Liver (tissue), 3 donors: ENCODE data around the gene OFD1.

ENCODE experiments used
- CTCF ChIP-seq: fragments of 150-350 bp; IDR thresholded peaks from 2 replicates; pipeline ENCODE4 v1.5.1; 2017; ENCODE audit warnings: improper control_type of control experiment, low read depth, low read length; ENCODE audit not compliant: missing input control
- RAD21 ChIP-seq, 2 donors: IDR thresholded peaks; 2 replicates each; pipeline ENCODE4 v1.6.1; 2016; ENCODE audit warnings: antibody characterized with exemption in 2 of 2, mild to moderate bottlenecking in 2 of 2
- SP1 ChIP-seq: IDR thresholded peaks from 2 replicates; pipeline ENCODE4 v1.6.1; 2018; ENCODE audit warnings: antibody characterized with exemption, mild to moderate bottlenecking
- TAF1 ChIP-seq: conservative IDR thresholded peaks from 2 replicates; pipeline ENCODE4 v1.6.1; 2016; ENCODE audit warnings: antibody characterized with exemption, mild to moderate bottlenecking
- TF ChIP-seq, protein P1 (sequence below): IDR thresholded peaks from 2 replicates; pipeline ENCODE4 v1.6.1; 2016; ENCODE audit warnings: antibody characterized with exemption
- donor health status: healthy.
- donor health status: healthy.

DNA sequence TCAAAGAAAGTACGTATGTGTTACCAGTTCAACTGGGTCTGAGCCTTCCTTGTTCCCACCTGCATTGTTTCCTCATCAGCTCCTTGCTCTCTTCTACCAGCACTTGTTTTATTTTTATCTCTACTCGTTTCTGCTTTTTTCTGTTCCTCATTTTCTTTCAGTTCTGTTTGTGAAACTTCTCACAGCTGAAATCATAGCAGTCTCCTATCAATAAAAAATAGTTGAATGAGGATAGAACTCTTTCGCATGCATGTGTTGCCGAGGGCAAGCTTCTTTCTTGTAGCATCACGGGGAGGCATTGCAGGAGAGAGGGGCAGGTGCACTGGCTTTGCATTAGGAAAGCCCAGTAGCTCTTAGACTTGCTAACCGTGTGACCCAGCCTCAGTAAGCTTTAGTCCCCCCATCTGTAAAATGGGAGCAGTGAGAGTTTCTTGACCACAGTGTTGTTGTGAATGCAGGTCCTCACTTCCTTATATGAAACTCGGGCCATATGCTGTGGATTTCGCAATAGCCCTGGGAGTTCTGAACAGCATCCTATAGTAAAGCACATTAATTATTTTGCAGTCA, 24.7 kb downstream of the OFD1 start:
- TF ChIP-seq CTCF (no peak), TAF1 (no peak), SP1 (no peak), RAD21 (IDR thresholded peaks at IDR 0.05) (no peak)
- TF ChIP-seq, protein P1, sequence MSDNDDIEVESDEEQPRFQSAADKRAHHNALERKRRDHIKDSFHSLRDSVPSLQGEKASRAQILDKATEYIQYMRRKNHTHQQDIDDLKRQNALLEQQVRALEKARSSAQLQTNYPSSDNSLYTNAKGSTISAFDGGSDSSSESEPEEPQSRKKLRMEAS, result no peak
